Dendritic cell treated with granulocyte-macrophage colony-stimulating factor and Interleukin-4, amounts not matched to agents 40 ng/mL and 50 ng/mL, for 4 days (primary cell): ENCODE data around the gene ZNF487.
"Not testable (repeated sequence)": the region's sequence is repeated elsewhere in the genome, so short reads cannot be mapped to it uniquely, and the experiment has no call there.

Experiments
- H3K27ac Mint-ChIP-seq: one replicate; pipeline ENCODE4 v1.8.0; 2022; ENCODE audit warnings: mild to moderate bottlenecking, mixed read lengths
- H3K27me3 Mint-ChIP-seq: one replicate; pipeline ENCODE4 v1.8.0; 2022; ENCODE audit warnings: mild to moderate bottlenecking, mixed read lengths
- H3K36me3 Mint-ChIP-seq: one replicate; pipeline ENCODE4 v1.8.0; 2022; ENCODE audit warnings: low read depth, mixed read lengths
- H3K4me1 Mint-ChIP-seq: one replicate; pipeline ENCODE4 v1.8.0; 2022; ENCODE audit warnings: low read depth, mixed read lengths
- H3K4me3 Mint-ChIP-seq: one replicate; pipeline ENCODE4 v1.8.0; 2022; ENCODE audit warnings: mild to moderate bottlenecking, moderate library complexity, mixed read lengths
- H3K9me3 Mint-ChIP-seq: one replicate; pipeline ENCODE4 v1.8.0; 2022; ENCODE audit warnings: mixed read lengths
- intact Hi-C: fragments of 100-400 bp; cut with micrococcal nuclease; formaldehyde crosslinking; loops from one replicate; pipeline ENCODE4 v1.15.0; 2022

ZNF487 gene

DNA sequence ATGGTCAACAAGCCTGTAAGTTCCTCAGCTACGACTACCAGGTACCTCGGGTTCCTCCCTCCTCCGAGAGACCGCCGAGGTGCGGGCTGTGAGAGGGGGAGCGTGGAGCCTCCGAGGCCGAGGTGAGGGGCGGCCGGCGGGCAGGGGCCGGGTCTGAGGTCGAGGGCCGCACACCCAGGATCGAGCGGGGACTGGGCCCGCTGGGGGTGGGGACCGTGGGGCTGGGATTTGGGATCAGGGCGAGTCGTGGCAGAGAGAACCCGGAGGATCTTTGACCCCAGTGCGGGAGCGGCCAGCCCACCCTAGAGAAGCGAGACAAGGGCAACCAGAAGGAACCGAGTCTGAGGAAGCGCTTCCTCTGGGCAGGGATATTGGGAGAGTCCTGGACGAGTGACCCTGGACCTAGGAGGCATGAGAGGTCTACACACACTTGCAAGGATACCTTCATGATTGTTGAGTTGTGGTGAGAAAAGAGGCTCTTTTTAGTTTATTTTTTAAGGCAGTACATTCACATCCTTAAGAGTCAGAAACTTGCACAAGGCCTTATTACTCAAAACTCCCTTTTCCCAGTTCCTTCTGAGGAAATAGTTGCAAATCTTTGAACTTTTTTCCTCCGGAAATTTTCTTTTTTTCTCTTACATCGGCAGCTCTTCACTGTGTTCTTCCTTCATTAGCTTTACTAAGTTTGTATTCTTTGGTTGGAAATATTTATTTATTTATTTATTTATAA, 395 bp downstream of the ZNF487 start:
- Mint-ChIP-seq H3K27me3 (no peaks in the 10 kb centered on the region), H3K4me1 (peaks cover 25% of the 10 kb centered on the region), H3K9me3 (no peaks in the 10 kb centered on the region), H3K27ac (peak overlapping the region; percentile 98), H3K36me3 (peaks cover 11% of the 10 kb centered on the region), H3K4me3 (peak overlapping the region; percentile 95)
- intact Hi-C loops, result loop anchor here (5.0 kb wide), 1 partner anchor 40 kb away; no protein-coding TSS in a partner anchor

GRCh38 chr10:43440463-43441134, 3.7 kb downstream of the ZNF487 start:
- no peak overlapping the region for H3K4me3 Mint-ChIP-seq
- no peak overlapping the region for H3K27ac Mint-ChIP-seq
- intact Hi-C loops, result no loop called here
- H3K4me1 Mint-ChIP-seq, result peaks cover 25% of the 10 kb centered on the region
- H3K36me3 Mint-ChIP-seq, result peaks cover 11% of the 10 kb centered on the region
- H3K27me3 Mint-ChIP-seq, result no peaks in the 10 kb centered on the region
- no peaks in the 10 kb centered on the region for H3K9me3 Mint-ChIP-seq

DNA sequence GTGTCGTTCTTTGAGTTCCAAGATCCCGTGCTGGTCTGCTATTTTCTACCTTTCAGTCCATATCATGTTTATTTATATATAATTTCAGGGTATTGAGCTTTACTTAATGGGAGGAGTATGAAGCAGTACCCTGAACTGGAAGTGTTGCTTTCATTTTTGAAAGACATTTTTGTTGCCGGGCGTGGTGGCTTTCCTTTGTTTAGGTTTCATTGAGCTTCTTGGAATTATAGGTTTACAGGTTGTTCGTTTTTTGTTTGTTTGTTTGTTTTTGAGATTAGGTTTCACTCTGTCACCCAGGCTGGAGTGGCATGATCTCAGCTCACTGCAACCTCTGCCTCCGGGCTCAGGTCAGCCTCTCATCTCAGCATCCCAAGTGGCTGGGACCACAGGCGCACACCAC, 7.4 kb downstream of the ZNF487 start:
- Mint-ChIP-seq H3K9me3 (peaks cover 6% of the 10 kb centered on the region), H3K4me1 (peaks cover 6% of the 10 kb centered on the region), H3K4me3 (no peak overlapping the region), H3K27me3 (no peaks in the 10 kb centered on the region), H3K27ac (no peak overlapping the region), H3K36me3 (peaks cover 8% of the 10 kb centered on the region)
- intact Hi-C loops, result no loop called here

GRCh38 chr10:43444897-43445466, 8.1 kb downstream of the ZNF487 start:
- peaks cover 8% of the 10 kb centered on the region for H3K36me3 Mint-ChIP-seq
- no peak overlapping the region for H3K27ac Mint-ChIP-seq
- H3K4me3 Mint-ChIP-seq, result no peak overlapping the region
- H3K27me3 Mint-ChIP-seq, result no peaks in the 10 kb centered on the region
- intact Hi-C loops, result no loop called here
- peaks cover 6% of the 10 kb centered on the region for H3K9me3 Mint-ChIP-seq
- no peaks in the 10 kb centered on the region for H3K4me1 Mint-ChIP-seq

GRCh38 chr10:43446219-43447017, 9.5 kb downstream of the ZNF487 start:
- H3K36me3 Mint-ChIP-seq, H3K4me3 Mint-ChIP-seq, H3K9me3 Mint-ChIP-seq, H3K27ac Mint-ChIP-seq, intact Hi-C loops, H3K27me3 Mint-ChIP-seq, H3K4me1 Mint-ChIP-seq: not testable (repeated sequence)

DNA sequence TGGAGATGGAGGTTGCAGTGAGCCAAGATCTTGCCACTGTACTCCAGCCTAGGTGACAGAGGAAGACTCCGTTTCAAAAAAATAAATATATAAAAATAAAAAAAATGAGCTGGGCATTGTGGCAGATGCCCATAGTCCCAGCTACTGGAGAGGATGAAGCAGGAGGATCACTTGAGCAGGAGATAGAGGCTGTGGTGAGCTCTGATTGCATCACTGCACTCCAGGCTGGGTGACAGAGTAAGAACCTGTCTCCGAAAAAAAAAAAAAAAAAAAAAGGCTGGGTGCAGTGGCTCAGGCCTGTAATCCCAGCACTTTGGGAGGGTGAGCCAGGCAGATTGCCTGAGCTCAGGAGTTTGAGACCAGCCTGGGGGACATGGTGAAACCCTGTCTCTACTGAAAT, 11.8 kb downstream of the ZNF487 start:
- Mint-ChIP-seq H3K4me3 (no peak overlapping the region), H3K4me1 (peaks cover 20% of the 10 kb centered on the region), H3K9me3 (peaks cover 6% of the 10 kb centered on the region), H3K27me3 (no peaks in the 10 kb centered on the region), H3K36me3 (peaks cover 8% of the 10 kb centered on the region), H3K27ac (peak overlapping the region; percentile 37)
- intact Hi-C loops, result no loop called here

DNA sequence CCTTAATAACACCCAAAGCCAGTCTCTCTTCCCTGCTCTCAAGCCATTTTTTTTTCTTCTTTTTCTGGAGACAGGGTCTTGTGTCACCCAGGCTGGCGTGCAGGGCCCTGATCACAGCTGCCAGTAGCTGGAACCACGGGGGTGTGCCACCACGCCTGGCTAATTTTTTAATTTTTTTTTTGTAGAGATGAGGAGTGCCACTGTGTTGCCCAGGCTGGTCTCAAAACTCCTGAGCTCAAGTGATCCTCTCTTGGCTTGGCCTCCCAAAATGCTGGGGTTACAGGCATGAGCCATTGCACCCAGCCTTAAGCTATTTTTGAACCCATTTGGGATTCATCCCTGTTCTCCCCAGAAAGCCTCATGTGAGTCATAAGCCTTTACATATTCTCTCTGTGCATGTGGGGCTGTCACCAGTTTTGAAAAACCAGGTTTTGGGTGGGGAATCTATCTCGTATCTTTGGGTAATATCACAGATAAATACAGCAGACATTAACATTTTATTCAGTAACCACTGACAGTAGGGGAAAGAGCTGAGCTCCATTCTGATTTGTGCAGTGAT, 15.5 kb downstream of the ZNF487 start:
- no peaks in the 10 kb centered on the region for H3K27me3 Mint-ChIP-seq
- H3K36me3 Mint-ChIP-seq, result peaks cover 7% of the 10 kb centered on the region
- H3K4me3 Mint-ChIP-seq, result no peak overlapping the region
- peaks cover 41% of the 10 kb centered on the region for H3K4me1 Mint-ChIP-seq
- H3K27ac Mint-ChIP-seq, result peak overlapping the region; percentile 72
- intact Hi-C loops, result no loop called here
- H3K9me3 Mint-ChIP-seq, result no peaks in the 10 kb centered on the region

- Mint-ChIP-seq H3K27ac (peak overlapping the region; percentile 72), H3K4me1 (peaks cover 41% of the 10 kb centered on the region), H3K27me3 (no peaks in the 10 kb centered on the region), H3K4me3 (no peak overlapping the region), H3K9me3 (no peaks in the 10 kb centered on the region), H3K36me3 (peaks cover 7% of the 10 kb centered on the region)
- intact Hi-C loops, result no loop called here
These were observed 16.4 kb downstream of the ZNF487 start for GRCh38 chr10:43453266-43453831.

GRCh38 chr10:43454025-43454424, 17.1 kb downstream of the ZNF487 start:
- H3K27me3 Mint-ChIP-seq, intact Hi-C loops, H3K9me3 Mint-ChIP-seq, H3K4me3 Mint-ChIP-seq, H3K27ac Mint-ChIP-seq, H3K36me3 Mint-ChIP-seq: not testable (repeated sequence)
- H3K4me1 Mint-ChIP-seq, result peaks cover 41% of the 10 kb centered on the region

DNA sequence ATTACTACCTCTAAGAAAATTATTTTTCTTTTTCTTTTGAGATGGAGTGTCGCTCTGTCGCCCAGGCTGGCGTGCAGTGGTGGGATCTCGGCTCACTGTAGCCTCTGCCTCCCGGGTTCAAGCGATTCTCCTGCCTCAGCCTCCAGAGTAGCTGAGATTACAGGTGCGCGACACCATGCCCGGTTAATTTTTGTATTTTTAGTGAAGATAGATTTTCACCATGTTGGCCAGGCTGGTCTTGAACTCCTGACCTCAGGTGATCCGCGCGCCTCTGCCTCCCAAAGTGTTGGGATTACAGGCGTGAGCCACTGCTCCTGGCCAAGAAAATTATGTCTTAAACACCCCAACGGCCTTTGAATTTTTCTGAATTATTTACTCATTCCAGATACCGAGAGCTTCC, 19.6 kb downstream of the ZNF487 start:
- Mint-ChIP-seq H3K4me1 (peaks cover 40% of the 10 kb centered on the region), H3K27ac (peak overlapping the region; percentile 99)
- H3K9me3 Mint-ChIP-seq, H3K4me3 Mint-ChIP-seq, intact Hi-C loops, H3K36me3 Mint-ChIP-seq, H3K27me3 Mint-ChIP-seq: not testable (repeated sequence)

DNA sequence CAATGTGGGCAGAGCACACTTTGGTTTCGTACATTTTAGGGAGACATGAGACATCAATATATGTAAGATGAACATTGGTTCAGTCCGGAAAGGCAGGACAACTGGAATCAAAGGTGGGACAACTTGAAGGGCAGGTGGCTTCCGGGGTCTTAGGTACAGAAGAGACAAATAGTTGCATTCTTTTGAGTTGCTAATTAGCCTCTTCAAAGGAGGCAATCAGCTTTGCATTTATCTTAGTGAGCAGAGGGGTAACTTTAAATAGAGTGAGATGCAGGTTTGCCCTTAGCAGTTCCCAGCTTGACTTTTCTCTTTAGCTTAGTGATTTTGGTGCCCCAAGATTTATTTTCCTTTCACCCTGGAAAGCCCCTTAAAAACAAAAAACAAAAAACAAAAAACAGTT, 21.3 kb downstream of the ZNF487 start:
- peaks cover 7% of the 10 kb centered on the region for H3K36me3 Mint-ChIP-seq
- H3K9me3 Mint-ChIP-seq, result no peaks in the 10 kb centered on the region
- intact Hi-C loops, result no loop called here
- H3K4me3 Mint-ChIP-seq, result no peak overlapping the region
- H3K4me1 Mint-ChIP-seq, result peaks cover 27% of the 10 kb centered on the region
- H3K27me3 Mint-ChIP-seq, result no peaks in the 10 kb centered on the region
- H3K27ac Mint-ChIP-seq, result no peak overlapping the region

- no peak overlapping the region for H3K27ac Mint-ChIP-seq
- intact Hi-C loops, result loop anchor here (1.0 to 5.0 kb wide), 3 partner anchors 169 to 595 kb away; no protein-coding TSS in a partner anchor
- H3K36me3 Mint-ChIP-seq, result no peaks in the 10 kb centered on the region
- peaks cover 4% of the 10 kb centered on the region for H3K4me1 Mint-ChIP-seq
- no peaks in the 10 kb centered on the region for H3K9me3 Mint-ChIP-seq
- no peaks in the 10 kb centered on the region for H3K27me3 Mint-ChIP-seq
- peak overlapping the region; percentile 37 for H3K4me3 Mint-ChIP-seq
These were observed 25.0 kb downstream of the ZNF487 start for GRCh38 chr10:43461950-43462349.

- H3K27me3 Mint-ChIP-seq, H3K9me3 Mint-ChIP-seq, H3K4me3 Mint-ChIP-seq, H3K4me1 Mint-ChIP-seq, H3K36me3 Mint-ChIP-seq, H3K27ac Mint-ChIP-seq, intact Hi-C loops: not testable (repeated sequence)
These were observed 28.3 kb downstream of the ZNF487 start for GRCh38 chr10:43465086-43465735.
